Activated B cell treated with CpG ODN at 0.5 μM for 24 hours (primary cell): ENCODE results near the gene DUSP5. TPM values are rescaled to one million over a fixed set of nuclear protein-coding genes. Genes with fewer than 3 reads are reported as not detected.
A peak's percentile ranks its signal among the peaks of the same experiment; 100 is the strongest.
"Not testable (repeated sequence)": the region's sequence is repeated elsewhere in the genome, so short reads cannot be mapped to it uniquely, and the experiment has no call there.

Experiments used
- ATAC-seq: fragments of 200-7000 bp; cut with Tn5 transposase; one replicate; pipeline ENCODE4 v1.10.0; 2021; ENCODE audit warnings: low read depth, mild to moderate bottlenecking, moderate library complexity
- CTCF ChIA-PET: fragments of 350-600 bp; sonication (Branson Sonifier 250); formaldehyde crosslinking; loops from one replicate; lab custom pipeline; 2021; ENCODE audit warnings: antibody characterized with exemption; lab: Charles Lee
- POLR2A ChIA-PET: fragments of 350-600 bp; sonication (Branson Sonifier 250); formaldehyde crosslinking; loops from one replicate; lab custom pipeline; 2021; ENCODE audit warnings: antibody characterized with exemption; lab: Charles Lee
- DNase-seq: peaks from one replicate; pipeline ENCODE4 v3.0.0; 2022
- H3K27ac Mint-ChIP-seq: one replicate; pipeline ENCODE4 v1.8.0; 2020; ENCODE audit warnings: mixed read lengths
- H3K27me3 Mint-ChIP-seq: one replicate; pipeline ENCODE4 v1.8.0; 2021; ENCODE audit warnings: mixed read lengths
- H3K36me3 Mint-ChIP-seq: one replicate; pipeline ENCODE4 v1.8.0; 2021; ENCODE audit warnings: low read depth, mixed read lengths
- H3K4me1 Mint-ChIP-seq: one replicate; pipeline ENCODE4 v1.8.0; 2021; ENCODE audit warnings: mixed read lengths
- H3K4me3 Mint-ChIP-seq: one replicate; pipeline ENCODE4 v1.8.0; 2020; ENCODE audit warnings: mild to moderate bottlenecking, mixed read lengths
- H3K9me3 Mint-ChIP-seq: one replicate; pipeline ENCODE4 v1.8.0; 2020; ENCODE audit warnings: mixed read lengths
- CTCF ChIP-seq: fragments of 200-600 bp; IDR thresholded peaks from one replicate; pipeline ENCODE4 v1.8.0; 2022; ENCODE audit warnings: antibody characterized with exemption, mild to moderate bottlenecking
- intact Hi-C: fragments of 100-400 bp; cut with micrococcal nuclease; formaldehyde crosslinking; loops from one replicate; pipeline ENCODE4 v1.15.1; 2024
- total RNA-seq: library from RNA; stranded (reverse); gene quantifications from 2 replicates; pipeline ENCODE4 v1.2.3, GENCODE V29; 2022

DUSP5 gene
- total RNA-seq, 1 donor from 2014 or later, result 26.1 TPM

GRCh38 chr10:110460111-110460809 lies 37.4 kb upstream of the DUSP5 start:
- peak; percentile 40 for DNase-seq
- Mint-ChIP-seq H3K9me3 (no peaks in the 10 kb centered on the region), H3K4me3 (peak overlapping the region; percentile 38), H3K27ac (peak overlapping the region; percentile 71), H3K4me1 (peaks cover 75% of the 10 kb centered on the region), H3K27me3 (no peaks in the 10 kb centered on the region), H3K36me3 (no peaks in the 10 kb centered on the region)
- intact Hi-C loops, result loop anchor here (2.0 kb wide), 1 partner anchor 77 kb away; no protein-coding TSS in a partner anchor
- POLR2A ChIA-PET, result interaction anchor here (0.6 to 6.5 kb wide), 7 partner anchors 32 to 105 kb away, joined by 3 to 67 read pairs (median 6); no protein-coding TSS in a partner anchor
- no peak for TF ChIP-seq CTCF
- peak; percentile 68 for ATAC-seq
- CTCF ChIA-PET, result interaction anchor here (3.3 kb wide), 1 partner anchor 105 kb away, joined by 20 read pairs; no protein-coding TSS in a partner anchor

- POLR2A ChIA-PET, result interaction anchor here (1.0 to 6.5 kb wide), 6 partner anchors 31 to 106 kb away, joined by 3 to 67 read pairs (median 4); no protein-coding TSS in a partner anchor
- Mint-ChIP-seq H3K4me3 (peak overlapping the region; percentile 53), H3K9me3 (no peaks in the 10 kb centered on the region), H3K27ac (peak overlapping the region; percentile 71), H3K27me3 (no peaks in the 10 kb centered on the region), H3K4me1 (peaks cover 66% of the 10 kb centered on the region), H3K36me3 (no peaks in the 10 kb centered on the region)
- ATAC-seq (no peak), DNase-seq (no peak)
- no peak for TF ChIP-seq CTCF
- CTCF ChIA-PET, result no interaction called here
- intact Hi-C loops, result loop anchor here (2.0 kb wide), 1 partner anchor 76 kb away; no protein-coding TSS in a partner anchor
These were observed 36.6 kb upstream of the DUSP5 start for GRCh38 chr10:110461088-110461487.

GRCh38 chr10:110461530-110461929 lies 36.2 kb upstream of the DUSP5 start:
- no peak for TF ChIP-seq CTCF
- Mint-ChIP-seq H3K4me1 (peaks cover 62% of the 10 kb centered on the region), H3K36me3 (no peaks in the 10 kb centered on the region), H3K27me3 (no peaks in the 10 kb centered on the region), H3K4me3 (no peak overlapping the region), H3K27ac (no peak overlapping the region), H3K9me3 (no peaks in the 10 kb centered on the region)
- DNase-seq (no peak), ATAC-seq (no peak)
- intact Hi-C loops, result loop anchor here (2.0 kb wide), 1 partner anchor 75 kb away; no protein-coding TSS in a partner anchor
- ChIA-PET CTCF (no interaction called here), POLR2A (interaction anchor here (1.1 to 1.9 kb wide), 2 partner anchors 37 to 47 kb away, joined by 3 to 13 read pairs; no protein-coding TSS in a partner anchor)

- ChIA-PET POLR2A (interaction anchor here (1.0 to 1.1 kb wide), 2 partner anchors 23 to 36 kb away, joined by 3 read pairs; no protein-coding TSS in a partner anchor), CTCF (interaction anchor here (0.6 kb wide), 1 partner anchor 14 kb away, joined by 3 read pairs; no protein-coding TSS in a partner anchor)
- TF ChIP-seq CTCF, result no peak
- Mint-ChIP-seq H3K4me3 (no peak overlapping the region), H3K36me3 (no peaks in the 10 kb centered on the region), H3K27ac (no peak overlapping the region), H3K4me1 (peaks cover 53% of the 10 kb centered on the region), H3K27me3 (no peaks in the 10 kb centered on the region), H3K9me3 (no peaks in the 10 kb centered on the region)
- no peak for DNase-seq
- ATAC-seq, result no peak
- intact Hi-C loops, result no loop called here
These were observed 35.3 kb upstream of the DUSP5 start for GRCh38 chr10:110462166-110463095.

GRCh38 chr10:110468258-110468657 lies 29.4 kb upstream of the DUSP5 start:
- H3K9me3 Mint-ChIP-seq, H3K27ac Mint-ChIP-seq, H3K4me3 Mint-ChIP-seq, H3K36me3 Mint-ChIP-seq, H3K27me3 Mint-ChIP-seq, DNase-seq, H3K4me1 Mint-ChIP-seq, CTCF ChIA-PET, intact Hi-C loops, ATAC-seq: not testable (repeated sequence)
- POLR2A ChIA-PET, result interaction anchor here (0.7 kb wide), 2 partner anchors 11 to 321 kb away, joined by 4 to 6 read pairs; no protein-coding TSS in a partner anchor

GRCh38 chr10:110470541-110470940 lies 27.2 kb upstream of the DUSP5 start:
- DNase-seq, H3K27me3 Mint-ChIP-seq, H3K4me1 Mint-ChIP-seq, H3K36me3 Mint-ChIP-seq, ATAC-seq, H3K9me3 Mint-ChIP-seq, H3K4me3 Mint-ChIP-seq, H3K27ac Mint-ChIP-seq, intact Hi-C loops, CTCF ChIA-PET: not testable (repeated sequence)
- POLR2A ChIA-PET, result interaction anchor here (0.6 kb wide), 1 partner anchor 26 kb away, joined by 3 read pairs; no protein-coding TSS in a partner anchor
